Activated CD8-positive, alpha-beta memory T cell treated with anti-CD3 and anti-CD28 coated beads for 4 hours (primary cell): Measurements from ENCODE around the gene KCNK17.
A peak's percentile ranks its signal among the peaks of the same experiment; 100 is the strongest.

Experiments
- DNase-seq, 2 donors: peaks; one replicate each; pipeline ENCODE4 v3.0.0-alpha.2; 2020; ENCODE audit warnings: low read depth in 2 of 2

The KCNK17 gene

GRCh38 chr6:39314273-39314795, at the start of gene KCNK17:
TSS of gene KCNK17 (minus strand) at chr6:39314419. CDS start at chr6:39314320, 99 bp downstream.
- DNase-seq: no peak

DNA sequence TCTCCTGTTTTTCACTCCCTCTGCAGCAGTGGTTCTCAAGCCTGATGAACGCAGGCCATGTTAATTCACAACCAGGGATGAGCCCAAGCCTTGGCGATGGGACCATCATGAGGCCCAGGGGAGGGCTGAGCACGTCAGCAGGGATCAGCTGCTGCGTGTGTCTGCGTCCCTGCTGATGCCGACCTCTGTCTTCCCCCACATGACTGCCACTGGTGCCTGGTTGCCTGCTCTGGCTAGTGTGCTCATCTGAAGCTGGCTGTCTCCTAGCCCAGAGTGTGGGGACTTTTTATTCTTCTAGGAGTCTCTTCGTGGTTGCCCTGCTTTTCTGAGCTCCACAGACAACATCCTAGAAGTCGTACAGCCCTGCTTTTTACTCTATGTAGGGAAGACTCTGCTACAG, 49.1 kb upstream of the KCNK17 start:
- DNase-seq: no peak

GRCh38 chr6:39362487-39362865, 48.3 kb upstream of the KCNK17 start:
- DNase-seq: no peak

GRCh38 chr6:39361657-39362486, 47.7 kb upstream of the KCNK17 start:
- DNase-seq: no peak

- no peak for DNase-seq
Measured at GRCh38 chr6:39360378-39360777, 46.2 kb upstream of the KCNK17 start.

GRCh38 chr6:39357998-39358686, 43.9 kb upstream of the KCNK17 start:
- no peak for DNase-seq

GRCh38 chr6:39353698-39354315, 39.6 kb upstream of the KCNK17 start:
- DNase-seq: no peak

DNA sequence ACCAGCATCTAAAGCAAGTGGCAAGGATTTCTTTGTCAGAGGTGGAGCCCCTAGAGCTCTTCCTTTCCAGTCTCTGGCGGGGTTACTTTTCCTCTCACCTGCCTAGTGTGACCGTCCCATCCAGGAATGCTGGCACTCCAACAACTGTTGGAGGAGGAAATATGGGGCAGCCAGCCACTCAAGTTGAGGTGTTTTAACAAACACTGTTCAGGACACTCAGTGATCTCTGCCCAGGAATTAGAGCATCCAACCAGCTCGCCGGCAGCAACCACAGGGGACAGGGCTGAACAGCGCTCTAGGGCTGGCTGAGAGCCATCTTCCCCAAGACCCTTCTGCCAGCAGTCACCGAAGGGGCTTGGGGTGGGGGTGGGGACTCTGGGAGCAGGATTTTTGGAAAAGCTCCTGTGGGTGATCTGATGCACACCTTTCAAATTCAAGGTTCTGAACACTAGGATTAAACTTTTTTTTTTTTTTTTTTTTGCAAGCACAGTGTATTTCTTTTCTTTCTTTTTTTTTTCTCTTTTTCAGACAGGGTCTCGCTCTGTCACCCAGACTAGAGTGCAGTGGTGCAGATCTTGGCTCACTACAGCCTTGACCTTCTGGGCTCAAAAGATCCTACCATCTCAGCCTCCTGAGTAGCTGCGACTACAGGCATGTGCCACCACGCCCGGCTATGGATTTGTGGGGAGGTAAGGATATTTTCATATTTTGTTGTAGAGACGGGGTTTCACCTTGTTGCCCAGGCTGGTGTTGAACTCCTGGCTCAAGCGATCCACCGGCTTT, 36.7 kb upstream of the KCNK17 start:
- no peak for DNase-seq

- DNase-seq: no peak
Measured at GRCh38 chr6:39348740-39349139, 34.5 kb upstream of the KCNK17 start.

GRCh38 chr6:39347906-39348585, 33.8 kb upstream of the KCNK17 start:
- DNase-seq: peak; percentile 7 to 13

GRCh38 chr6:39347206-39347605, 33.0 kb upstream of the KCNK17 start:
- DNase-seq: no peak

DNA sequence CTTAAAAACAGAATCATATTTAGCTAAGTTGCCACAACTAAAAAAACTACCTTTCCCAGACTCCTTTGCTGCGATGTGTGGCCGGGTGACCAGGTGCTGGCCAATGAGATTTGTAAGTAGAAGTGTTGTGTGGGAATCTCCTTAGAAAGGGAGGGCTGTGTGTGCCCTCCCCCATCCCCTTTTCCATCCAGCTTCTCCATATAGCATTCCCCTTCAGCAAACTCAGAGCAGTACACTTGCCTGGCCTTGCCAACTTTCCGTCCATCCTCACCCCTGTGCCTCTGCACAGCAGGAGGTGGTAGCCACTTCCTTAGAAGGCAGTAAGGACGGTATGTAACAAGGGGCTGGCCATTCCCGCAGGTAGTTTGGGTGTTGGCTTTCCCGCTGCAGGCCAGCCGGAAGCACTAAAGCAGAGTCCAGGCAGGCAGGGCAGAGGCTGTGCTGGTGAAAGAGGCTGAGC, 30.6 kb upstream of the KCNK17 start:
- no peak for DNase-seq

GRCh38 chr6:39343396-39343870, 29.2 kb upstream of the KCNK17 start:
- no peak for DNase-seq

- DNase-seq: no peak
Measured at GRCh38 chr6:39342692-39343395, 28.6 kb upstream of the KCNK17 start.

- DNase-seq: no peak
Measured at GRCh38 chr6:39341937-39342336, 27.7 kb upstream of the KCNK17 start.

GRCh38 chr6:39341352-39341751, 27.1 kb upstream of the KCNK17 start:
- no peak for DNase-seq

- no peak for DNase-seq
Measured at GRCh38 chr6:39339868-39340550, 25.8 kb upstream of the KCNK17 start.

GRCh38 chr6:39339096-39339867, 25.1 kb upstream of the KCNK17 start:
- DNase-seq: no peak

- no peak for DNase-seq
Measured at GRCh38 chr6:39338397-39338796, 24.2 kb upstream of the KCNK17 start.
